Sciatic nerve (tissue), 2 donors: Measurements from ENCODE around the gene ADAT3. TPM values are rescaled to one million over a fixed set of nuclear protein-coding genes. Genes with fewer than 3 reads are reported as not detected.

Source experiments
- ATAC-seq: fragments of 200-7000 bp; cut with Tn5 transposase; one replicate; pipeline ENCODE4 v1.9.1; 2020; ENCODE audit warnings: mild to moderate bottlenecking, moderate library complexity
- DNase-seq: peaks from one replicate; pipeline ENCODE4 v3.0.0-alpha.2; 2020; ENCODE audit warnings: low spot score
- intact Hi-C: fragments of 100-400 bp; cut with DNase I; formaldehyde crosslinking; loops from one replicate; pipeline ENCODE4 v1.14.2; 2022
- total RNA-seq: library from RNA; stranded (reverse); fragmentation: NEBNext Ultra II Directional; extraction: Animal tissue kit (Norgen Biotek cat#: 25700); gene quantifications from one replicate; pipeline ENCODE4 v1.2.1, GENCODE V29; 2021
- donor health status: DM: no; HTN: no; CAD: no.
- donor health status: DM: no; HTN: no; CAD: no.

Gene ADAT3
- total RNA-seq, 1 donor from 2014 or later: 4.3 TPM

DNA sequence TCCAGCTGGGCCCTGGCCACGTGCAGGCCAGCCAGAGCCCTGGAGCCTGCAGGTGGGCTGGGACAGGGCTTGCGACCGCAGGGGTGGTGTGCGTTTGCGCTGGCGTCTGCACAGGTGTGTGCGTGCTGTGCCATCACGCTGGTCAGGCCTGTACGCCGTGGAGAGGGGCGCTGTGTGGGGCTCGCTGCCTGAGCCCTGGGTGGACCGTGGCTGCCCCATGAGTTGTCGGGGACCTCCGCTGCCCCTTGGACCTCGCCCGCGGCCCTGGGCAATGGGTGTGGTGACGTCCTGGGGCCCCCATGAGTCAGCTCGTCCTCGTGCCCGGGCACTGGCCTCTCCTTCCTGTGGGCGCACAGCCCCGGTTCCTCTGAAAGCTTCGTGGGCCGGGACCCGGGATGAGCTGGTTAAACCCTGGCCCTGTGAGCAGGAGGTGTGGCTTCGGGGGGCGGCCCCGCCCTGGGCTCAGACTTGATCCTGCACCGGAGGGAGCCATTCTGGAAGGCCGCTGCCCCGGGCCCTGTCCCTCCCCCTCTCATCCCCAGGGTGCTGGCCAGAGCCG lies 42.5 kb downstream of the ADAT3 start:
- no peak for ATAC-seq
- DNase-seq: no peak
- intact Hi-C loops: no loop called here

DNA sequence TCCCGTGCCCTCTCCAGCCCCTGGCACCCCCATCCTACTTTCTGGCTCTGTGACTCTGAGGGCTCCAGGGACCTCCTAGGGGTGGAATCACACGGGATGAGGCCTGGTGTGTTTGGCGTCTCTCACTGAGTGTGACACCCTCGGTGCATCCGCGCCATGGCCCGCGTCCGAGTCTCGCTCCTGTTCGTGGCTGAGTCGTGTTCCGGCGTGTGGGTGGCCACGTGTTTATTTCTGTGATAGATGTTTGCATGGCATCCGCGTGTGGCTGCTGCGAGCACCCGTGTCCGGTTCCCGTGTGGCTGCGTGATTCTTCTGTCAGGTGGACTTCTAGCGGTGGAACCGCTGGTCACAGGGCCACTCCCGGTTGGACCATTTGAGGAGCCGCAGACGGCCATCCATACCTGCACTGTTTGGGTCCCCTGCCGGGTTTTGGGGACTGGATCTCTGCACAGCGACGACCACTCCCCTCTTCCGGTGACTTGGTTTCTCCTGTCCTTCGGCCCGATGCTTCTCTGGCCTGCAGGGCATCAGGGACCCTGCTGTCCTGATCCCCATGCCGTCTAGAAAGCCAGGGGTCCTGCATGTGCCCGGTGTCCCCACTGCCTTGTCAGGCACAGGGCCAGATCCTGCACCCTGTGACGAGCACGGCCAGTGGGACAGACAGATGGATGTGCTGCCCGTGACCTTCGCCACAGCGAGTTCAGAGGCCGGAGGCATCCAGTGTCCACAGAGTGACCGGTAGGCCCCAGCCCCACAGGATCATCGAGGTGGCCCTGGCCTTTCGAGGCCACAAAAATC lies 44.3 kb downstream of the ADAT3 start:
- ATAC-seq: no peak
- intact Hi-C loops: no loop called here
- no peak for DNase-seq

DNA sequence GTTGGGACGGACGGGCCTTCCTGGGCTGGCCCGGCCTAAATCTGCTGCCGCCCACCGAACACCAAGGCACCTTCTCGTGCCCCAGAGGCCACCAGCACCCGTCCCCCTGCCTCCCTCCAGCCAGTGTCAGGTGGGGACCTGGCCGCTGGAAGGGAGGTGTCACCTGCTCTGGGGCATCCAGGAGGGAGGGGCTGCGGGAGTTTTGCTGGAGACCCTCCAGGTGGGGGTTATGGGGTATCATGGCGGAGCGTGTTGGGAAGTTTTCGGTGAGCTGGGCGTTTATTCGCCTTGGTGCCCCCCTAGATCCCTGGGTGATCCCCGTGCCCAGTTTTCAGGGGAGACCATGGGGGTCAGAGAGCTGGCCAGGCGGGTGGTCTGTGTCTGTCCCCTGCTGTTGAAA lies 45.4 kb downstream of the ADAT3 start:
- DNase-seq (no peak), ATAC-seq (no peak)
- intact Hi-C loops: no loop called here

DNA sequence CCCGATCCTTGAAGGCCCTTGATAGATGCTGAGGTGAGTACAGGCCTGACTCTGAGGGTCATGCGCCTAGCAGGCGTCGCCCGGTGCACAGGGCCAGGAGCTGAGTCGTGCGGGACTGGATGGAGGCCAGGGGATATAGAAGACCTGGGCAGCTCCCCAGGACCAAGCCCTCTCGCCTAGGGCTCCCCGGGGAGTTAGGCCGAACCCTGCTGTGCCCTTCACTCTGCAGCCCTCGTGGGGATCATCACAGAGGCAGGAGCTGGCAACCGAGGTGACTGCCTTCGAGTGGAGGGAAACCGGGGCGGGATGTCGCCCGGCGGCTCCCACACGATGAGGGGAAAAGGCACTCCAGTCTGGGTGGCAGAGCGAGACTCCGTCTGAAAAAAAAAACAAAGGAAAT lies 47.4 kb downstream of the ADAT3 start:
- no peak for ATAC-seq
- intact Hi-C loops: no loop called here
- DNase-seq: no peak

DNA sequence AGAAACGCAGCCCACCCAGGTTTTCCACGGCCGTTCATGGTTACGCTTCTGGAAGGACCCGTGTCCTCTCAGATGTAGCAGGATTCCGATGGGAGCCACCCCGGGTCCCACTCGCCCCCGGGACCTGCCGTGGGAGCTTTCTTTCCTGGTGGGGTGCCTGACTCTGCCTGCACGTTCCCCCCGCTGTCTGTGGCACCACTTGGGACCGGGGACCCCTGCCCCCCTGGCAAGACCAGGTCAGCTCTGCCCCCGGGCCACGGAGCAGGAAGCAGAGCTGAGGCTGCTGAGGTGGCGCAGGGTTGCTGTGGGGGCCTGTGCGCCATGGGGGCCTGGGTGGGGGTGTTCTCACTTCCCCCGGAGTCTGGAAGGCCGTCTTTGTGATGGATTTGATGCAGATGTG lies 47.8 kb downstream of the ADAT3 start:
- intact Hi-C loops: no loop called here
- ATAC-seq: no peak
- DNase-seq: no peak

DNA sequence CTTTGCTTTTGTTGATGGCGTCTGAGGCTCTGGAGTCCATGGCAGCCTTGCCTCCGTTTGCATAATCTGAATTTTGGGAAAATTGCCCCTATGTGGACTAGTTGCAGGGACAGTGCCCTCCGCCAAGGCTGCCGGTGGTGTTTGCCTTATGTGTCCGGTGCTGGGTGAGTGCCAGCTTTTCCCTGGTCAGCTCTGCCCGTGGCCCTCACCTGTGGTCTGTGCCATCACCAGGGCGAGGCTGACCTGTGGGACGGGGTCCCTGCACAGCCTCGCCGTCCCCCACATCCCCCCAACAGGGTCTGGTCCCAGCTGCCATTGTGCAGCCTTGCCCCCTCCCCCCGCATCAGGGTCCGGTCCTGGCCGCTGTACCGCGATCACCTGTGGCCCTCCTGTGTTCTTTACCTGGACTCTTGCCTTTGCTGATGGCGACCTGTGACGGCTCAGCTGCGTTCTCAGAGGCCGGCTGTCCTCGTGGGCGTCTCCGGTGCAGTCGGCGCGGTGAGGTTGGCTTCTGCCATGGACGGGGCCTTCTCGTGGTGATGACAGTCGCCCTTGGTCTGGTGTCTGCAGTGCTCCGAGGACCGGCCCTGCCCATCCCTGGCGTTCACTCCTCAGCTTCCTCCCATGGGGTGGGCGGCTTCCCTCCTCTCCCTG lies 48.4 kb downstream of the ADAT3 start:
- ATAC-seq (no peak), DNase-seq (no peak)
- intact Hi-C loops: no loop called here

DNA sequence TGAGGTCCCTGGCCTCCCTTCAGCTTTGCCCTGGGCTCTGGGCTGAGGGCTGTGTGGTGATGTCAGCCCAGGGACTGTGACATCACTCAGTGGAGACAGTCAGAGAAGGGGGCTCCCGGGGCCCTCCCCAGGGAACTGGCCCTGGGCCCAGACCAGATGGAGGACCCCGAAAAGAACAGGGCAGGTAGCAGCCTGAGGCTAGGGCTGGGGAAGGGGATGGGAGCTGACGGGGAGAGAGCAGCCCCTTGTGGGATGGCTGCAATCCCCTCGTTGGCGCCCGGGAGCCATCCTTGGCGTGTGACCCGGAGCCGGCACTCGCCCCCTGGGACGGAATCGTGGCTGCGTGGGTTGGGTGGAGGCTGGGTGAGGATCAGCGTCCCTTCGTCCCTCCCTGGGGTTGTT lies 49.3 kb downstream of the ADAT3 start:
- DNase-seq (no peak), ATAC-seq (no peak)
- intact Hi-C loops: no loop called here

DNA sequence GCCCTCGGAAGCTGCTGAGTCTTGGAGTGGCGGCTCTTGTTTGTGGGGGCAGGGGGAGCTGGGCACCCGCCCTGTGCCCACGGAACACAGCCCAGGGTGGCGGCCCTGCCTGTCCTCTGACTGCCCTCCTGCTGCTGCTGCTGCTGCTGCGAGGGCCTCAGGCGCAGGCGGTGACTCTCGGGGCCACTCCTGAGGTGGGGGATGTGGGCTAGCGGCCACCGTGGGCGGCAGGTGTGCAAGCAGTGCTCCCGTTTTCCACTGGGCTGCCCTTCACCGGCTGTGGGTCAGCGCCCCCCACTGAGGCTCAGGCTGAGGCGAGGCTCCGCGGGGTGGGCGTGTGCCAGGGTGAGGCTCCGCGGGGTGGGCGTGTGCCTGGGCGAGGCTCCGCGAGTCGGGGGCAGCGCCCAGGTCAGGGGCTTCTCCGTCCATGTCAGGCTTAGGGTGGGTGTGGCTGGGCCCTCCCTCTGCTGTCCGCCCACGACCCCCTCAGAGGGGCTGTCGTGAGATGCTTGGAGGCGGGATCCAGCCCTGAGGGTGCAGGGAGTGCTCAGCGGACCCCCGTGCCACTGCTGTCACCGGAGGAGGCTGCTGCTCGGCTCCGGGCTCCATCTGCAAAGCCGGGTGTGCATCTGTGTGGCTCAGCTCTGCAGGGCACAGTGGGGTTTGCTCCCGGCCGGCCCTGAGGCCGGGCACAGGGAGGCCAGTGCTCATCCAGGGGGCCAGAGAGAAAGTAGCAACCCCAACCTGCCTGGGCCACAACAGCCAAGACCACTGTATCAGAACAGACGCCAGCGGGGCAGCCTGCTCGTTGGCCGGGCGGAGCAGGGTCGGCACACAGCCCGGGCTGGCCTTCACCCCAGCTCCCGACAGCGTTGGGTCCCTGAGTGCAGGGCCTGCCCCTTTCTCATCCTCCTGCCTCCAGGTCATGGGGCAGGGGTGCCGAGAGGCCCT lies 50.2 kb downstream of the ADAT3 start:
- DNase-seq: no peak
- peak; percentile 21 for ATAC-seq
- intact Hi-C loops: no loop called here

DNA sequence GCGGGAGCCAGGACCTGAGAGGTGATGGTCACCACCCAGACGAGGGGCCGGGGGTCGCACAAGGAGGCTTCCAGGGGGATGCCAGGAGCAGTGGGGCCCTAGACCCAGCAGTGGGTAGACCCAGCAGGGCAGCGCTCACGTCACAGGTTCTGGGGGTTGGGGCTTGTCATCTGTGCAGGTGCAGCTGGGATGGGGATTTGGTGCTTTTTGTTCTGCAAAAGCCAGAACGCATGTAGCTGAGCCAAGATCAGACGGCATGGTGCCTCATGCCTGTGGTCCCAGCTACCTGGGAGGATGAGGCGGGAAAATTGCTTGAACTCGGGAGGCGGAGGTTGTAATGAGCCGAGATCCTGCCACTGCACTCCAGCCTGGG lies 50.9 kb downstream of the ADAT3 start:
- no peak for ATAC-seq
- intact Hi-C loops: no loop called here

DNA sequence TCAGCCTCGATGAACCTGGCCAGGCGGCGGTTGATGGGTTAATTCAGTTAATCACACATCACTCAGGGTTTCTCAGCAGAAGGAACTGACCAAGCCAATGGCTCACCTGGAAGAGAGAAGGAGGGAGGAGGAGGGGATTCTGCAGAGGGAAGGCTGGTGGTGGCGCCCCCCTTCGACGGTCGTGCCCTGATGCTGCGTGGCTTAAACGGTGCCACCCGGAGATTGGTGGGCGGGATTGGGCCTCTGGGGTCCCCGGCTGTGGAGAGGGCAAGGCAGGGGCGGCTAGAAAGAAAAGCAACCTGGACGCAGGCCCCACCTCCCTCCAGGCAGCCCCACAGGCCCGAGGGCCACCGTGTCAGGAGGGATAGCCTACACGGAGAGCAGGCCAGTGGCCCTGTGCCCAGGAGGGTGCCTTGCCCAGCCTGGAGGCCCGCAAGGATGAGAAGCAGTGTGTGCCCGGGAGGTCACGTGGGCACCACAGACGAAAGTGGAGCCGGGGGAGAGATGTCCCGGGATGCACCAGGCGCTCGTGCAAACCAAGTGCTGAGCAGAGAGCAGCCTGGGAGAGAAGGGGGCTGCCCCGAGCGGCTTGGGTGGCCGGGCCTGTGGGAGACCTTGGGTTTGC lies 51.8 kb downstream of the ADAT3 start:
- intact Hi-C loops: no loop called here
- DNase-seq (no peak), ATAC-seq (peak; percentile 50)

More for the DNA sequence above, 50.9 kb downstream of the ADAT3 start:
- DNase-seq: no peak

DNA sequence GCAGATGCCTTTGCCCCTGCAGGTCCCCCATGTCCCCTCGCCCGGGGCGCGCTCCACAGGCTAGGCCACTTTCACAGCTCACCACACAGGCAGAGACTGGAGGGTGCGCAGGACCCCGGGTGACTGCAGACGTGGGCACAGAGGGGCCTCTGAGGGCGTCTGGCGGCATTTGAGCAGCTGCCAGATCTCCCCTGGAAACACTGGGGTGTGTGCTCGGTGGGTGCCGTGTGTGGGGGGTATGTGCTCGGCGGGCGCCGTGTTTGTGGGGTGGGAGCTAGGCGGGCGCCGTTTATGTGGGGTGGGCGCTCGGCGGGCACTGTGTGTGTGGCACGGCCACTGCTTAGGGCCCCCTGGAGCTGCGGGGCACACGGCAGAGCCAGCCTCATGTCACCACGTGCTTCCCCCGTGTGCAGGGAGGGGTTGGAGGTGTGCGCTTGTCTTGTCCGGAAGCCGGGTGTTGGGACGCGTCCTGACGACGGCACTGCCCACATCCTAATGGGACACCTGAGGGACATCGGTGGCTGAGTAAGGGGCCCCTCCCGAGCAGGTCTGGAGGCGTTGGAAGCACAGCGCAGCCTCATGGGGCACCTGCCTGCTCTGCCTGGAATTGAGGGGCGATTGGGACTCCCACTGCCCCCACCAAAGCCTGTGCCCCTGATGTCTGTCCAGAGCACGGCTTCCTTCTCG lies 52.5 kb downstream of the ADAT3 start:
- DNase-seq (no peak), ATAC-seq (no peak)
- intact Hi-C loops: no loop called here

DNA sequence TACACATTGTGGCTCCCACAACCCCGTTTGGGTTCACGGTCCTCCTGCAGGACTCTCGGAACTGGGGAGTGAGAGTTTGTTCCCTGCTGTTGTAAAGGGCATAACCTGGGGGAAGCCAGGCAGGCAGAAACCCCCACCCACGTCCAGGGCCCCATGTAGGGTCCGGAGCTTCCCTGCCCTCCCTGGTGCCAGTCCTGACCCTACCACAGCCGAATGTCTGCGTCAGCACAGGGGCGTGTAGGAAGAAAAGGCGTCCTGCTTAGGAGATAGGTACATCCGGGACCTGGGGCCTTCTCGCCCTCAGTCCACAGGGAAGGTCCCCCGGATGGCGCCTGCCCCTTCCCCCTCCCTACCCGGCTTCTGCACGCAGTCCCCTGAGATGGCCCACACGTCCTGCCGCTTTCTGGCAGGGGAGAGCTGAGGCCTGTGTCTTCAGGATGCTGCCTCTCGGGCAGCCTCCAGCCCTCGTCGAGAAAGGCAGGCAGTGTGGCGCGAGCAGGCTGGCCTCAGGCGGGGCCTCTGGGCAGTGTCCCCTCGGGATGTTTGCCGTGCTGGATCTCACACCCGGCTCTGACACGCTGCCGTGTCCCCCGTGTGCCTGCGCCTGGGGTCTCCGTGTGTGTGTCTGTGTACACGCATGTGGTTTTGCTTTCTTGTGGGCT lies 54.9 kb downstream of the ADAT3 start:
- ATAC-seq (no peak), DNase-seq (no peak)
- intact Hi-C loops: no loop called here

DNA sequence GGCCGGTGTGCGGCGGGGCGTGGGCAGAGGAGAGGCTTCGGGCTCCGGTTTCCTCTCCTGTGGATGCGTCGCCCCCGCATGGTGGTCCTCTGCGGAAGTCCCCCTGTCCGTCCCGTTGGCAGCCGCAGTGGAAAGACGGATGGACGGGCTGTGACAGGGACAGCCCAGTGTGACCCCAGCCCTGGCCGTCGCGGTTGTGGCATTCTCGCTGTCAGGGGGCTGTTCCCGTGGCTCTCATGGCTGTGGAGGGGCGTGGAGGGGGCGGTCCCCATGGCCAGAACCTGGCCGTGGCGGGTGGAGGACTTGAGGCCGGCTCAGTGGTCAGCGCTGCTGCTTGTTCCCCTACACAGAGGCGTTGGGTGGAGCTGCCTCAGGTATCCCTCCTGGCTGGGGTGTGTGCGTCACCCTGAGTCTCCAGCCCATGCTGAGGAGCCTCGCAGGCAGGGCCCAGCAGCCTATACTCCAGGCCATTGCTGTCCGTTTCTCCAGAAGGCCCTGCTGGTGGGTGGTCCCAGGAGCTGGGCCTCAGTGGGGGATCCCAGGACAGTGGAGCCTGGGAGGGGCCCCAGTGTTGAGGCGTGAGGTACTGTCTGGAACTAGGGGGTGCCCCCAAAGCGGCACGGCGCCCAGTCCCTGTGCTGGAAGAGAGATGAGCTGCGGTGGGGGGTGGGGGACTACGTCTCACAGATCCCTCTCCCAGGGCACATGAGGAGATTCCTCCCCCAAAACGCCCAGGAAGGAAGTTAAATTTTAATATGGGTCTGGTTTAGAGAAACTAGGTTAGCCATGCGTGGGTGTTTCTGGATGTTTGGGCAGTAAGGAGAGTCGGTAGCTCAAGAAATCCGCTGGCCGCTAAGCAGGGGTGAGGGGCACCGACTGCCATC lies 56.0 kb downstream of the ADAT3 start:
- no peak for DNase-seq
- intact Hi-C loops: no loop called here
- no peak for ATAC-seq

DNA sequence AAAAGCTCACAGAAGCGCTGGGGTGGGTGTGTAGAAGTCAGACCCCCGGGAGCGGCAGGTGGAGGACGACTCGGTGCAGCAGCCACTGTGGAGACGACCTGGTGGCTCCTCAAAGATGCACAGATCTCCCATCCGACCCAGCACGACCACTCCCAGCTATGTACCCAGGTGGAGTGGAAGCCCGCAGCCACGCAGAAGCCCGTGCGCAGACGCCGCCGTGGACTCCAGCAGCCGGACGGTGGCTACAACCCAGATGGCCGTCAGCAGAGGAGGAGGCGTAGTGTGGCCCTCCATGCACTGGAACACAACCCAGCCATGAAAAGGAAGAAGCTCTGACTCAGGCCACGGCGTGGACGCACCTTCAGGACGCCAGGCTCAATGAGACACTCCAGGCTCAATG lies 57.5 kb downstream of the ADAT3 start:
- no peak for ATAC-seq
- intact Hi-C loops: no loop called here
- DNase-seq: no peak
